Ishikawa (cell line): ENCODE data around the gene DEFB113.

ENCODE experiments used
- CEBPB ChIP-seq: IDR thresholded peaks from 2 replicates; pipeline ENCODE4 v1.6.1; 2012
- CREB1 ChIP-seq: IDR thresholded peaks from 2 replicates; pipeline ENCODE4 v1.6.1; 2012; ENCODE audit warnings: low read depth
- EGR1 ChIP-seq: IDR thresholded peaks from 2 replicates; pipeline ENCODE4 v1.6.1; 2012
- EP300 ChIP-seq: IDR thresholded peaks from 2 replicates; pipeline ENCODE4 v1.6.1; 2012; ENCODE audit warnings: borderline replicate concordance
- FOXM1 ChIP-seq: IDR thresholded peaks from 2 replicates; pipeline ENCODE4 v1.6.1; 2012; ENCODE audit warnings: low read depth, borderline replicate concordance
- NFIC ChIP-seq: IDR thresholded peaks from 2 replicates; pipeline ENCODE4 v1.6.1; 2012
- RAD21 ChIP-seq: IDR thresholded peaks from 2 replicates; pipeline ENCODE4 v1.6.1; 2012; ENCODE audit warnings: low read depth
- TAF1 ChIP-seq: IDR thresholded peaks from 2 replicates; pipeline ENCODE4 v1.6.1; 2012; ENCODE audit warnings: low read depth, mild to moderate bottlenecking
- TCF12 ChIP-seq: IDR thresholded peaks from 2 replicates; pipeline ENCODE4 v1.6.1; 2012; ENCODE audit warnings: low read depth
- TEAD4 ChIP-seq: IDR thresholded peaks from 2 replicates; pipeline ENCODE4 v1.6.1; 2012
- YY1 ChIP-seq: IDR thresholded peaks from 2 replicates; pipeline ENCODE4 v1.6.1; 2012; ENCODE audit warnings: low read depth
- ZBTB7A ChIP-seq: IDR thresholded peaks from 2 replicates; pipeline ENCODE4 v1.6.1; 2012; ENCODE audit warnings: low read depth
- TF ChIP-seq, protein P1 (sequence below): IDR thresholded peaks from 2 replicates; pipeline ENCODE4 v1.6.1; 2012
- TF ChIP-seq, protein P2 (sequence below): IDR thresholded peaks from 2 replicates; pipeline ENCODE4 v1.6.1; 2012; ENCODE audit warnings: low read depth, mild to moderate bottlenecking
- TF ChIP-seq, protein P3 (sequence below): IDR thresholded peaks from 2 replicates; pipeline ENCODE4 v1.6.1; 2012

DEFB113 gene, protein sequence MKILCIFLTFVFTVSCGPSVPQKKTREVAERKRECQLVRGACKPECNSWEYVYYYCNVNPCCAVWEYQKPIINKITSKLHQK

DNA sequence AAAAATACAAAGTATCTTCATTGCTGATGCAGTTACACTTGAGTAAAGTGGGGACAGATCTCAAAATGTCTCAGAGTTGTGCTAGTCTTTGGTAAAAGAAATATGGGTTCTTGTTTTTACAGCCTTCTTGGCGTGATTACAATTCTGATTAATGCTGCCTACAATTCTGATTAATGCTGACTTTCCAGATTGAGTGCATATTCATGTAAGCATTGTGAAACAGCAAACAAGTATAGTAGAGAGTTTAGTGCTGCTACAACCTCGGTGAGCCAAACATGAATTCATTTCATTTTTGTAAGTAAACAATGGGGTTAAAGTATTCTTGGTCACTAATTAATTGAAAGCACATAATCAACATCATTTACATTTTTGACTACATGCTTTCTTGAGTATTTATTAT, at the start of gene DEFB113:
Gene DEFB113 (minus strand): TSS at position 21 of the 400 bp plus-strand sequence. CDS start 0 bp downstream, at position 21.
- TF ChIP-seq, protein P1, sequence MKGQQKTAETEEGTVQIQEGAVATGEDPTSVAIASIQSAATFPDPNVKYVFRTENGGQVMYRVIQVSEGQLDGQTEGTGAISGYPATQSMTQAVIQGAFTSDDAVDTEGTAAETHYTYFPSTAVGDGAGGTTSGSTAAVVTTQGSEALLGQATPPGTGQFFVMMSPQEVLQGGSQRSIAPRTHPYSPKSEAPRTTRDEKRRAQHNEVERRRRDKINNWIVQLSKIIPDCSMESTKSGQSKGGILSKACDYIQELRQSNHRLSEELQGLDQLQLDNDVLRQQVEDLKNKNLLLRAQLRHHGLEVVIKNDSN: no peak
- no peak for TF ChIP-seq TAF1
- TF ChIP-seq ZBTB7A: no peak
- TF ChIP-seq NFIC: no peak
- no peak for TF ChIP-seq RAD21
- TF ChIP-seq, protein P2, sequence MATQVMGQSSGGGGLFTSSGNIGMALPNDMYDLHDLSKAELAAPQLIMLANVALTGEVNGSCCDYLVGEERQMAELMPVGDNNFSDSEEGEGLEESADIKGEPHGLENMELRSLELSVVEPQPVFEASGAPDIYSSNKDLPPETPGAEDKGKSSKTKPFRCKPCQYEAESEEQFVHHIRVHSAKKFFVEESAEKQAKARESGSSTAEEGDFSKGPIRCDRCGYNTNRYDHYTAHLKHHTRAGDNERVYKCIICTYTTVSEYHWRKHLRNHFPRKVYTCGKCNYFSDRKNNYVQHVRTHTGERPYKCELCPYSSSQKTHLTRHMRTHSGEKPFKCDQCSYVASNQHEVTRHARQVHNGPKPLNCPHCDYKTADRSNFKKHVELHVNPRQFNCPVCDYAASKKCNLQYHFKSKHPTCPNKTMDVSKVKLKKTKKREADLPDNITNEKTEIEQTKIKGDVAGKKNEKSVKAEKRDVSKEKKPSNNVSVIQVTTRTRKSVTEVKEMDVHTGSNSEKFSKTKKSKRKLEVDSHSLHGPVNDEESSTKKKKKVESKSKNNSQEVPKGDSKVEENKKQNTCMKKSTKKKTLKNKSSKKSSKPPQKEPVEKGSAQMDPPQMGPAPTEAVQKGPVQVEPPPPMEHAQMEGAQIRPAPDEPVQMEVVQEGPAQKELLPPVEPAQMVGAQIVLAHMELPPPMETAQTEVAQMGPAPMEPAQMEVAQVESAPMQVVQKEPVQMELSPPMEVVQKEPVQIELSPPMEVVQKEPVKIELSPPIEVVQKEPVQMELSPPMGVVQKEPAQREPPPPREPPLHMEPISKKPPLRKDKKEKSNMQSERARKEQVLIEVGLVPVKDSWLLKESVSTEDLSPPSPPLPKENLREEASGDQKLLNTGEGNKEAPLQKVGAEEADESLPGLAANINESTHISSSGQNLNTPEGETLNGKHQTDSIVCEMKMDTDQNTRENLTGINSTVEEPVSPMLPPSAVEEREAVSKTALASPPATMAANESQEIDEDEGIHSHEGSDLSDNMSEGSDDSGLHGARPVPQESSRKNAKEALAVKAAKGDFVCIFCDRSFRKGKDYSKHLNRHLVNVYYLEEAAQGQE: no peak
- no peak for TF ChIP-seq CREB1

DNA sequence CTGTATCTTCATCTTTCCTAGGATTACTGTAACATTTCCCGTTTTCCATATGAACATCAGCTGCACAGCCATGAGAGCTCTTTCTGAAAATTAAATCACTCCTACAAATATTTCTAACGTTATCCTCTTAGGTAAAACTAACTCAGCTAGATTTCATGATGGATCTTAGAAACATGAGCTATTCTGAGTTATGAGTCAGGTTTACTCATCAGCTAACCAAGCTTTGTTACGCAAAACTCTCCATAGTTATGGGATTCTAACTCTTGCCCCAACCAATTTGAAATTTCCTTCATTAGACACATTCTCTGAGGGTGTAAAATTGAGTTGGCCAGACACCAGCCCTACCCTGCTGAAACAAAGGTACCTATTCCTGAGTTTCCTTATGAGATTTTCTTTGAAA, 38.4 kb upstream of the DEFB113 start:
- TF ChIP-seq TEAD4 (no peak), YY1 (no peak), NFIC (no peak), CEBPB (no peak), TAF1 (no peak)
- TF ChIP-seq, protein P2: no peak
- TF ChIP-seq, protein P1: no peak

DNA sequence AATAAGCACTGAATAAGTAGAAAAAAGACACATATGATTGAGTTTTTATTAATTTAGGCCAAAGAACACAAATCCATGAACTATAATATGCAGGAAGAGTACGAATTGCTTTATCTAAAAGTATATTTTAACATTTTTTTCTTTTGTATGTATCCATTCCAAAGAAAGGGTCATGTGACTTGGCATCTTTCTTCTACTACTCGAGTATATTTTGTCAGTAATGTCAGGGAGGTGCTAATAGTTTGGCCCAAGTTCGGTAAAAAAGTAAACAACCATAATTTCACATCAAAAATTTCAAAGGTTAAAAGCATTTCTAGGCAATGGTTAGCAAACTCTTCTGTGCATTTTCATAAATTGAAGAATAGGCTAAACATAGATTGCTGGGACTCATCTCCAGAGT, 33.7 kb upstream of the DEFB113 start:
- TF ChIP-seq CREB1 (no peak), YY1 (no peak), TAF1 (no peak), EGR1 (no peak)
- TF ChIP-seq, protein P2: no peak
- TF ChIP-seq, protein P3, sequence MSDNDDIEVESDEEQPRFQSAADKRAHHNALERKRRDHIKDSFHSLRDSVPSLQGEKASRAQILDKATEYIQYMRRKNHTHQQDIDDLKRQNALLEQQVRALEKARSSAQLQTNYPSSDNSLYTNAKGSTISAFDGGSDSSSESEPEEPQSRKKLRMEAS: no peak
- TF ChIP-seq, protein P1: no peak

DNA sequence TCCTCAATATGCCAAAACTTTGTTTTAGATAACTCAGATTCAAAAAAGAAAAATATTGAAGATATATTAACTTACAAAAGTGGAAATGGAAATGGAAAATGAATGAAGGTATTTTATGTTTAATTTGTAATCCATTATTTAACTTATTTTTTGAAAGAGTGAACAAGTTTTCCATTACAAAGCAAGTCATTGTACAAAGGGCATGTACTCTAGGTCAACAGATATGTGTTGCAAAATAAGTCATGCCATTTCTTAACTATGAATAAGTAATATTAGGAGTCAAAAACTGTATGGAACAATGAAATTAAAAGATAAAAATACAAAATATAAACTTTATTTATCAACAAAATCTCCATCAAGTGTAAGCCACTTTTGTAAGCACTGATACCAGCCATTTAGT, 25.9 kb upstream of the DEFB113 start:
- no peak for TF ChIP-seq NFIC
- no peak for TF ChIP-seq EP300
- TF ChIP-seq TAF1: no peak
- TF ChIP-seq, protein P3: no peak
- TF ChIP-seq CREB1: no peak
- TF ChIP-seq ZBTB7A: no peak
- TF ChIP-seq EGR1: no peak
- TF ChIP-seq CEBPB: no peak
- no peak for TF ChIP-seq YY1
- no peak for TF ChIP-seq TCF12
- no peak for TF ChIP-seq RAD21
- no peak for TF ChIP-seq TEAD4
- TF ChIP-seq FOXM1: no peak
- TF ChIP-seq, protein P1: no peak
- TF ChIP-seq, protein P2: no peak
